ENCODE measurements around the gene MRPL52.
"Not testable (repeated sequence)": the region's sequence is repeated elsewhere in the genome, so short reads cannot be mapped to it uniquely, and the experiment has no call there.

MRPL52 gene

GRCh38 chr14:22854963-22855724 lies 25.5 kb downstream of the MRPL52 start:
- no peak for DNase-seq

GRCh38 chr14:22856428-22856827 lies 26.7 kb downstream of the MRPL52 start:
- no peak for DNase-seq

- not testable (repeated sequence) for DNase-seq
Measured at GRCh38 chr14:22860377-22860776, 30.7 kb downstream of the MRPL52 start.

GRCh38 chr14:22861651-22862050 lies 32.0 kb downstream of the MRPL52 start:
- no peak for DNase-seq

- no peak for DNase-seq
Measured at GRCh38 chr14:22864979-22865378, 35.3 kb downstream of the MRPL52 start.

- peak; percentile 42 for DNase-seq
Measured at GRCh38 chr14:22865424-22866405, 36.0 kb downstream of the MRPL52 start.

- no peak for DNase-seq
Measured at GRCh38 chr14:22866874-22867273, 37.2 kb downstream of the MRPL52 start.

- DNase-seq = no peak
Measured at GRCh38 chr14:22870811-22871223, 41.1 kb downstream of the MRPL52 start.

GRCh38 chr14:22871224-22872032 lies 41.7 kb downstream of the MRPL52 start, which contains the start of gene LRP10:
TSS of gene LRP10 (plus strand) at chr14:22871740. CDS start at chr14:22872304, 564 bp downstream.
- peak; percentile 89 for DNase-seq

GRCh38 chr14:22872033-22872832 lies 42.5 kb downstream of the MRPL52 start:
- DNase-seq = peak; percentile 84

- DNase-seq = no peak
Measured at GRCh38 chr14:22872833-22873520, 43.3 kb downstream of the MRPL52 start.

- no peak for DNase-seq
Measured at GRCh38 chr14:22875003-22875747, 45.5 kb downstream of the MRPL52 start.

GRCh38 chr14:22875748-22876319 lies 46.1 kb downstream of the MRPL52 start:
- no peak for DNase-seq

GRCh38 chr14:22877000-22877501 lies 47.4 kb downstream of the MRPL52 start:
- DNase-seq = no peak

- no peak for DNase-seq
Measured at GRCh38 chr14:22878271-22879246, 48.9 kb downstream of the MRPL52 start.

- no peak for DNase-seq
Measured at GRCh38 chr14:22882064-22882463, 52.4 kb downstream of the MRPL52 start.

- peak; percentile 84 for DNase-seq
Measured at GRCh38 chr14:22882529-22883172, 53.0 kb downstream of the MRPL52 start.

Measured in NCI-H146 (cell line).